Left renal cortex interstitium (tissue), 4 donors: ENCODE results near the gene RASGRP4. TPM values are rescaled to one million over a fixed set of nuclear protein-coding genes. Genes with fewer than 3 reads are reported as not detected.
"Not testable (repeated sequence)": the region's sequence is repeated elsewhere in the genome, so short reads cannot be mapped to it uniquely, and the experiment has no call there.

ENCODE experiments used
- DNase-seq, 4 donors: peaks; one replicate each; pipeline ENCODE4 v3.0.0-alpha.2; 2013; ENCODE audit warnings: low read depth in 4 of 4, low spot score in 2 of 4, missing footprints in 1 of 4
- polyA plus RNA-seq, 4 donors: library from polyadenylated mRNA; unstranded; fragments of 120-200 nt; gene quantifications; one replicate each; pipeline ENCODE4 v1.2.1, GENCODE V29; 2013; ENCODE audit not compliant: insufficient read length in 4 of 4

RASGRP4 gene
- polyA plus RNA-seq, 4 donors, result 0.72 to 1.4 (median 0.82) TPM

- DNase-seq, result no peak
Measured at GRCh38 chr19:38449518-38449917, 23.5 kb upstream of the RASGRP4 start.

DNA sequence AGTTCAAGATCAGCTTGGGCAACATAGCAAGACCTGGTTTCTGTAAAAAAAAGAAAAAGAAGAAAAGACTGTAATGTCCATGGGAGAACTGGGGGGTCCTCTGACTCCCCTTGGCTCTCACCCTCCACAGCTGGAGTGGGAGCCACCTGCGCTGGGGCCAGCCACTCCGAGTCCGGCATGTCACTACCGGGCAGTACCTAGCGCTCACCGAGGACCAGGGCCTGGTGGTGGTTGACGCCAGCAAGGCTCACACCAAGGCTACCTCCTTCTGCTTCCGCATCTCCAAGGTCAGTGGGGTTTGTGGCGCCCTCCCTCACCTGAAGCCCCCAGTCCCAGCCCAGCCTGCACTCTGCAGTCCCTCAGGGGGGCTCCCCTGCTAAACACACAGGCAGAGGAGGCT lies 22.2 kb upstream of the RASGRP4 start:
- DNase-seq, result no peak

DNA sequence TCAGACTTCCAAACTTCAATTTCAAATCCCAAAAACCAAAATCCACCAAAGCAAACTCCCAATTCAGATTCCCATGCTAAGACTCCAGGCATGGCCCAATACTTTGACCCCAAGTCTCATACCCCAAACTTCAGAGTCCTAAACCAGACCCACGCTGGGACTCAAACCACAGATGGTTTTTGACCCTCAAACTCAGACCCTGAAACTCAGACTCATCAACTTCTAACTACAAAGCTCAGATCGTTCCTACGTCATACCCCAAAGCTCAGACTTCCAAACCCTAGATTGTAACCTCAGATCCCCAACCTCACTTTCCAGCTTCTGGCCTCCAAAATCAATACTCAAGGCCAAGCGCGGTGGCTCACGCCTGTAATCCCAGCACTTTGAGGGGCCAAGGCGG lies 19.3 kb upstream of the RASGRP4 start:
- DNase-seq, result no peak

GRCh38 chr19:38444026-38444425 lies 18.0 kb upstream of the RASGRP4 start:
- no peak for DNase-seq

- DNase-seq, result no peak
Measured at GRCh38 chr19:38443458-38443999, 17.5 kb upstream of the RASGRP4 start.

DNA sequence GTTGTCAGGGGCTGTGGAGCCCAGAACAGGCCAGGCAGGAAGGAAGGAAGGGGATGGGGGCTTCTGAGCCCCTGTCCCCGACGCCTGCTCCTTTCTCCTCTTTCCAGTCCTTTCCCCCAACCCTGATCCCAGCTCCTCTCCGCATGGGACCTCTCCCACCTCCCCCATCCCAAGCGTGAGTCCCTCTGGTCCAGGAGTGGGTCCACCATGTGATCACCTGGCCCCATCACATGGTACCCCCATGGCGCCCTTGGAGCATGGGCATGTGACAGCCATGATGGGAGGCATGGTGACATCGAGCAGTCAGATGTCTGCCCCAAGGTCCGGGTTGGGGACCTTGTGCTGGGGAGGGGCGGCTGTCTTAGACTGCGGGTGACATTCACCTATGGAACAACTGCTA lies 16.7 kb upstream of the RASGRP4 start:
- DNase-seq, result no peak

DNA sequence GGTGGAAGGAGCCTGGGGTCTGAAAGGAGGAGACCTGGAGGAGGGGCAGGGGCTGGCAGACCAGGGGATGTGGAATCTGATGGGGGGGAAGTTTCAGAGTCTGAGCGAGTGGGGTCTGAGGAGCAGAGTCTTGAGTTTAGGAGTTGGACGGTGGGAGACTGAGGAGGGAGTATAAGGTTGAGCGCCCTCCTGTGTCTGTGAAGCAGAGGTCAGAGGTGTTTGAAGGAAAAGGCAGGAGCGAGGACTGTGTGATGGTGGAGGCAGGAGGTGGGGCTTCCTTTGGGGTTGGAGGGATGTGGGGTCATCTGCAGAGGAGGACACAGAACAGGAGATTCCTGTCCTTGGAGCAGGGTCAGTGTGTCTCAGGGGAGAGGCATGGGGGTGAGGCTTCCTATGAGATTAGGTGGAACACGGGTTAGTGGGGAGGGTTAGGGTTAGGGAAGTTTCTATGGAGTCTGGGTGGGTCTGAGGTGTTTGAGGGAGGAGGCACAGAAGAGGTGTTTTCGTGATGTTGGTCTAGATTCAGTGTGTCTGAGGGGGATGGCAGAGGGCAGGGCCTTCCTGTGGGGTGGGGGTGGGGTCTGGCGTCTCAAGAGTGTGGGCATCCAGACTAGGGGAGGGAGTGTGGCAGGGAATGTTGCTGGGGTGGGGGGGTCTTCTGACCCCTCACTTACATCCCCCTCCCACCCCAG lies 15.8 kb upstream of the RASGRP4 start:
- DNase-seq, result no peak

DNA sequence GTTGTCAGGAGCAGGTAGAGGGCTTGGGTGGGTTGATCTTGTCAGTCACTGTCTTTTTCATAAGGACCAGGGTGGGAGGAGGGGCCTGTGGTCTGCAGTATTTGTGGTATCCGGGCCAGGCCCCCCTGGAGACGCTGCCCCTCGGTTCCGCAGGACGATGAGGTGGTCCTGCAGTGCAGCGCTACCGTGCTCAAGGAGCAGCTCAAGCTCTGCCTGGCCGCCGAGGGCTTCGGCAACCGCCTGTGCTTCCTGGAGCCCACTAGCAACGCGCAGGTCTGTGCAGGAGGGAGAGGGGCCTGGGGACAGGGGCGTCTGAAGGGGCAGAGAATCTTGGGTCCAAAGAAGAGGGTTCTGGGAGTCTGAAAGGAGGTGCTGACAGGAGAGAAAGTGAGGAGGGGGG lies 14.6 kb upstream of the RASGRP4 start:
- DNase-seq, result no peak

DNA sequence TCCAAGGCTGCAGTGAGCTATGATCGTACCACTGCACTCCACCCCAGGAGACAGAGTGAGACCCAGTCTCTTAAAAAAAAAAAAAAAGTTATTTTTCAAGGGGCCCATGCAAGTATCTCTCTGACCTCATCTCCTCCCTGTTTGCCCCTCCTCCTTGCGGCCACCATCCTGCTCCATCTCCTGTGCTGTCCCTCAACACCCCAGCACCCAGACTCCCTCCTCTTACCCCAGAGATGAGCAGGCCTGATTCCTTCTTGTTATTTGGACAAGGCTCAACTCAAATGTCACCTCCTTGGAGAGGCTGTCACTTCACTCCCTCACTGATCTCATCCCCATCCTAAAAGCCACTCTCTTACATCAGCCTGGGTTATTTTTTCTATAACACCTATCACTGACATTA lies 11.9 kb upstream of the RASGRP4 start:
- no peak for DNase-seq

- DNase-seq, result no peak
Measured at GRCh38 chr19:38437295-38437694, 11.3 kb upstream of the RASGRP4 start.

- peak in 1 of 4 donors; percentile 46 for DNase-seq
Measured at GRCh38 chr19:38434549-38435051, 8.6 kb upstream of the RASGRP4 start.

DNA sequence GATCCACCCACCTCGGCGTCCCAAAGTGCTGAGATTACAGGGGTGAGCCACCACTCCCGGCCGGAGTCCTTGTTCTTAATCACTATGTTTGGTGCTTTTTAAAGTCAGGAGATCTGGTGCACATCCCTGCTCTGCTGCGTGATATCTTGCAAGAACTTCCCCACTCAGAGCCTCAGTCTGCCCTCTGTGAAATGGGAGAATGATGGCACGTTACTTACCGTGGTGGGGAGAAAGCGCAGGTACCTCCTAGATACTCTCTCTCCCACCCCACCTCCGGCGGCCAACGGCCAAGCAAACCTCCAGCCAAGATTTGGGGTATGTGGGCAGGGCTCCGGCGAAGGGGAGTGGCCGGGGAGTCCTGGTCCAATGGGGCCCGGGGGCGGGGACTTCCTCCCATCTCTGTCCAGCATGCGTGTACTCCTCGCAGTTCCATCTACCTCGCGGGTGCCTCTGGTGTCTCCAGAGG lies 7.3 kb upstream of the RASGRP4 start, which contains the start of gene RYR1:
TSS of gene RYR1 (plus strand) at position 424 of the 466 bp plus-strand sequence. CDS start 139 bp downstream, outside the sequence.
- DNase-seq, result no peak

DNA sequence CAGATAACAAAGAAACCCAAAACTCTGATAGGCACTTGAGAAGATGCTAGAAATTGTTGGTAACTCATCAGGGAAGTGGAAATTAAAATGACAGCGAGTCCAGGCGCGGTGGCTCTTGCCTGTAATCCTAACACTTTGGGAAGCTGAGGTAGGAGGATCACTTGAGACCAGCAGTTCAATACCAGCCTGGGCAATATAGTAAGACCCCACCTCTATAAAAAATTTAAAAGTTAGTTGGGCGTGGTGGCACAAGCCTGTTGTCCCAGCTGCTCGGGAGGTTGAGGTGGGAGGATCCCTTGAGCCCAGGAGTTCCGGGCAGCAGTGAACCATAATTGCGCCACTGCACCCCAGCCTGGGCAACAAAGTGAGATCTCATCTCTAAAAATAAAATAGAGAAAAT lies 4.9 kb upstream of the RASGRP4 start:
- no peak for DNase-seq

GRCh38 chr19:38429811-38430156 lies 3.8 kb upstream of the RASGRP4 start:
- DNase-seq, result no peak

DNA sequence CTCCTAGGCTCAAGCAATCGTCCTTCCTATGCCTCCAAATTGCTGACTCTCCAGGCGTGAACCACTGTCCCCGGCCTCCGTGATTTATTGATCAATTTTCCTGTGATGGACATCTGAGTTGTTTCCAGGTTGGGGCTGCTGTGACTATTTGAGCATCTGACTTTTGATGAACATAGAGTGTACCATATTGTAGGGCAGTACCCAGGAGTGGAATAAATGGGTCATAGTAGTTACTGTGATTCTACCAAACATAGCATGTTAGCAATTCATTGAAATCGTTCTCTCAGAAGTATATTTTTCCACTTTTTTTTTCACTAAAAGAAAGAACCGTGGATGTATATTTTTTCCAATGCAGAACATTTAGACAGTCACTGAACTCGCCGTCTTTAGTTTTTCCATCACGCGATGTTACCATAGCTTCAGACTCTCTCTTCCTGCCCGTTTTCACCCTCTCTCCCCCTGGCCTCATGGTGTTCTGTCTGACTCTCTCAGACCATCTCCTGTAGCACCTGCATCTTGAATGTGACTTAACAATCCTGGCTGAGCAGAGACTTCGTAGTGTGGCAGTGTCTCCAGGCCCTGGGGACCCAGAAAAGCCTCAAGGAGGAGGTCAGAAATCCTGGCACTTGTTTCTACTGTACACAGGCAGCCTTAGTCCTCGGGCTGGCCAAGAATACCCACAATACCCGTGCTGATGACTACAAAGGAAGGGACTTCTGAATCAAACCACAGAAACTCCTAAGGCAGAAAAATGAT lies 3.2 kb upstream of the RASGRP4 start:
- no peak for DNase-seq

- not testable (repeated sequence) for DNase-seq
Measured at GRCh38 chr19:38427035-38427677, 1.1 kb upstream of the RASGRP4 start.

GRCh38 chr19:38425222-38425809 lies 703 bp downstream of the RASGRP4 start:
- no peak for DNase-seq

GRCh38 chr19:38424272-38424671 lies 1.7 kb downstream of the RASGRP4 start:
- DNase-seq, result no peak

- DNase-seq, result no peak
Measured at GRCh38 chr19:38422438-38422837, 3.6 kb downstream of the RASGRP4 start.

DNA sequence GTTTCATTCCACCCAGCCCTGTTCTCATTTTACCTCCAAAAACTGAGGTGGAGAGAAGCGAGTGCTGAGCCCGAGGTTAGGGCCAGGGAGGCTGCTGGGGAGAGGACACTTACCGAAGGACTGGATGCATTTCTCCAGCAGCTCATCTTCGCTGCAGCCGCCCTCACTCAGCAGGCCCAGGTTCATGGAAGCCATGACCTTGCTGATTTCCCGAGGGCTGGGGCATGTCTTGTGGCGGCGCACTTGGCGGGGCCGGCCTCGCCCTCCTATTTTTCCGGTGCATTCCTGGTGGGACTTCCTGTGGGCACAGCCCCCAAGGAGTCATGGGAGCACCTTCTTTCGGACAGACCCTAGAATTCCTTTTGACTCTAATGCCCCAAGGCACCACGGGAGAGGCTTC lies 4.2 kb downstream of the RASGRP4 start:
- no peak for DNase-seq

GRCh38 chr19:38420935-38421334 lies 5.1 kb downstream of the RASGRP4 start:
- DNase-seq, result no peak
